ENCODE data around the gene LHX3. TPM values are rescaled to one million over a fixed set of nuclear protein-coding genes. Genes with fewer than 3 reads are reported as not detected.

Gene LHX3
- total RNA-seq, 1 experiment from 2014 or later, result not detected

DNA sequence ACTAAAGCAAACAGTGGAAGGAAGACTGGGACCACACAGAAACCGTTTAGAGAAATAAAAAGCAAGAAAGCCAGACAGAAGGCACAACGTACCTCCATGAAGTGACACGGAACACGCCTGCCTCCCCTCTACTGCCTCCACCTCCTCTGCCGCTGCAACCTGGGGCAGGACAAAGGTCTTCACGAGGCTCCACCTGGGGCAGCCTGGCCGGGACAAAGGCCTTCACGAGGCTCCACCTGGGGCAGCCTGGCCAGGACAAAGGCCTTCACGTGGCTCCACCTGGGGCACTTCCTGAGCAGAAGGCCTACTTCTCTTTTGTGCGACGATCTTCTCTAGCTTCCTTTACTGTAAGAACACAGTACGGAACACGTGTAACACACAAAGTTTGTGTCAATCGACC lies 28.9 kb upstream of the LHX3 start:
- no TSS peak for BruUV-seq (replicated peaks)
- Histone ChIP-seq H3K9me3 (ENCODE audit: low read length) (no peaks in the 10 kb centered on the region), H3K4me1 (ENCODE audit: insufficient read depth, low read length) (peaks cover 14% of the 10 kb centered on the region), H3F3A (ENCODE audit: low read length, unreplicated experiment) (no peaks in the 10 kb centered on the region), H3K27me3 (ENCODE audit: low read length) (no peaks in the 10 kb centered on the region), H3K9ac (ENCODE audit: low read length) (no peak overlapping the region), H3K9me2 (replicated peaks; ENCODE audit: low read length) (no peaks in the 10 kb centered on the region), H3K79me2 (ENCODE audit: low read length) (peaks cover 20% of the 10 kb centered on the region; the same call in 1 of the 2 replicates), H2AFZ (ENCODE audit: low read length) (no peak overlapping the region), H3K4me3 (ENCODE audit: low read length) (no peak overlapping the region), H3K36me3 (ENCODE audit: low read depth, low read length) (no peaks in the 10 kb centered on the region), H4K20me1 (ENCODE audit: low read length) (no peaks in the 10 kb centered on the region), H3K4me2 (ENCODE audit: low read length) (no peak overlapping the region), H3K27ac (ENCODE audit: low read length) (no peak overlapping the region)
- ChIA-PET POLR2A (ENCODE audit: unreplicated experiment) (no interaction called here), CTCF (no interaction called here)
- DNase-seq, result no peak
- TF ChIP-seq CTCF (conservative IDR thresholded peaks at IDR 0.05; ENCODE audit: low read depth, low read length), result no peak
- no peak for TF ChIP-seq EZH2 (IDR thresholded peaks at IDR 0.05; ENCODE audit: low read length, unreplicated experiment)
- TF ChIP-seq EZH2phosphoT487 (IDR thresholded peaks at IDR 0.05; ENCODE audit: borderline replicate concordance, low read length), result no peak
- intact Hi-C loops (cut with micrococcal nuclease), result no loop called here
- no peak for ATAC-seq

- H3K79me2 ChIP-seq (ENCODE audit: low read length), result peaks cover 17% of the 10 kb centered on the region; the same call in 1 of the 2 replicates
These were observed 28.5 kb upstream of the LHX3 start for GRCh38 chr9:136233411-136233810.

More at GRCh38 chr9:136233411-136233810, 28.5 kb upstream of the LHX3 start:
- no peak overlapping the region for H3K4me2 ChIP-seq (ENCODE audit: low read length)
- intact Hi-C loops (cut with micrococcal nuclease), result no loop called here
- H3K9ac ChIP-seq (ENCODE audit: low read length), result no peak overlapping the region
- BruUV-seq (replicated peaks), result no TSS peak
- no peaks in the 10 kb centered on the region for H3K9me3 ChIP-seq (ENCODE audit: low read length)
- no peaks in the 10 kb centered on the region for H4K20me1 ChIP-seq (ENCODE audit: low read length)
- DNase-seq, result no peak
- no peak overlapping the region for H2AFZ ChIP-seq (ENCODE audit: low read length)
- H3K9me2 ChIP-seq (replicated peaks; ENCODE audit: low read length), result no peaks in the 10 kb centered on the region
- ChIA-PET POLR2A (ENCODE audit: unreplicated experiment) (no interaction called here), CTCF (interaction anchor here (0.5 kb wide), 1 partner anchor 56 kb away, joined by 4 read pairs; no protein-coding TSS in a partner anchor)
- H3K27me3 ChIP-seq (ENCODE audit: low read length), result no peaks in the 10 kb centered on the region
- no peaks in the 10 kb centered on the region for H3K36me3 ChIP-seq (ENCODE audit: low read depth, low read length)
- H3K4me3 ChIP-seq (ENCODE audit: low read length), result no peak overlapping the region
- TF ChIP-seq CTCF (conservative IDR thresholded peaks at IDR 0.05; ENCODE audit: low read depth, low read length) (no peak), EZH2phosphoT487 (IDR thresholded peaks at IDR 0.05; ENCODE audit: borderline replicate concordance, low read length) (no peak), EZH2 (IDR thresholded peaks at IDR 0.05; ENCODE audit: low read length, unreplicated experiment) (no peak)
- H3K4me1 ChIP-seq (ENCODE audit: insufficient read depth, low read length), result peaks cover 19% of the 10 kb centered on the region
- H3F3A ChIP-seq (ENCODE audit: low read length, unreplicated experiment), result no peaks in the 10 kb centered on the region
- no peak for ATAC-seq
- no peak overlapping the region for H3K27ac ChIP-seq (ENCODE audit: low read length)
